ENCODE data around the gene FOXK2.
"Not testable (repeated sequence)": the region's sequence is repeated elsewhere in the genome, so short reads cannot be mapped to it uniquely, and the experiment has no call there.

Gene FOXK2

DNA sequence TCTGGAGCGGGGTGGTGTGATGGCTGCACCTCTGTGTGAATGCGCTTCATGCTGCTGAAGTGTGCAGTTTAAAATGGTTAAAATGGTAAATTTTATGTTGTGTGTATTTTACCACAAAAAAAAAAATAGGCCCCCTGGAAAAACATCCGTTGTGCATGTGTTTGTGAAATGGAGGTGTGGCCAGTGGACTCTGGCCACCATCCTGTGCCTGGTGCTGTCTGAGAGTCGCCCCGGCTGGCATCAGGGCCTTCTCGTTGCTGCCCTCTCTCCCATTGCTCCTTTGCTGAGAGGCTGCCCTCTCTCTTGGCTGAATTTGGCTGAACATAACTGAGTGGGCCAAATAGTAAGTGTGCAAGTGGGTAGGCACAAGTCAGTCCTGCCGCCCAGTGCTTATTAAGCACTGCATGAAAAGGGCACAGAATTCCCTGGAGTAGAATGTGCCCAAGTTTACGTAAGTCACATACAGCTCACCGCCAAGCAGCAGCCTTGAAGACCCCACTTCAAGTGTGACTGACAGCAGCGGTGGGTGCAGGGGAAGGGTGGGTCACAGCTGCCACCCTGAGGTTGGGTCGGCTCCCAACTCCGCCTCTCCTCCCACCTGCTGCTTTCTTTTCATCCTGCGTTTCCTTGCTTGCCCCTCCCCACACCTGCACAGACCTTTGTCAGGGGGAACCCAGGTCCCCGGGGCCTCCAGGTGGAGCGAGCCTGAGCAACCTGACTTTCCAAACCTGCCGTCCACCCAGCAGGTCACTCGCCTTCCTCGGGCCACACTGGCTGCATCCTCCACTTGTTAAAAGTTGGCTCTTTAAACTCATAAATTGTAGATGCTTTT lies 46.8 kb downstream of the FOXK2 start:
- DNase-seq, result no peak

DNA sequence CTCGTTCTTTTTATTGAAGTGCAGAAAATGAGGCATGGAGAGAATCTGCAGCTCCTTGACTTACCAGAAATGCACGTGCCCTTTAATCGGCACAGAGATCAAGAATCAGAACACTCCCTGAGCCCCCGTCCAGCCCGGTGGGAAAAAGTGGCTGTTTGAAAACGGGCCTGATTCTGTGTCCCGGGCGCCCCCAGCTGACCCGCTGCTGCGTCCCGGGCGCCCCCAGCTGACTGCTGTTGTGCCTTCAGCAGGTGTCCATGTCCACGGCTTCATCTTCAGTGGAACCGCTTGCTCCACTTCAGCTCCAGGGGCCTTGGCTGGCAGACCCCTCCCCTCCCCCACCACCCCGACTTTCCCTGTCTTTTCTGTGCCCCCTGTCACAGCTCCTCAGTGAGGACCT lies 47.8 kb downstream of the FOXK2 start:
- no peak for DNase-seq

DNA sequence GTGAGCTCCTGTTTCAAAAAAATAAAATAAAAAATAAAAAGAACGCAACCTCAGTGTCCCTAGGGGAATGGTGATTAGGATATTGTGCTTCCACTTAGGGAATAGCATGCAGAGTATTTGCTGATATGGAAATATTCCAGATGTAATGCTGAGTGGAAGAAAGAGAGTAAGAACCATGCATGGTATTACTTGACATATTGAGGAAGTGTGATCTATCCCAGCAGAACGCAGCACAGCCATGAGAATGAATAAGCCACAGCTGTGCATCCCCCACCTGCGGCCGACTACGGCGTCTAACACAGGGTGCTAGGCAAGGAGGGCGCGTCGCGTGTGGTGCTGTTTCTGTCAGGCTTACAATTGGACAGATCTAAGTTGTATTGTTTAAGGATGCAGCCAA lies 49.5 kb downstream of the FOXK2 start:
- DNase-seq, result no peak

DNA sequence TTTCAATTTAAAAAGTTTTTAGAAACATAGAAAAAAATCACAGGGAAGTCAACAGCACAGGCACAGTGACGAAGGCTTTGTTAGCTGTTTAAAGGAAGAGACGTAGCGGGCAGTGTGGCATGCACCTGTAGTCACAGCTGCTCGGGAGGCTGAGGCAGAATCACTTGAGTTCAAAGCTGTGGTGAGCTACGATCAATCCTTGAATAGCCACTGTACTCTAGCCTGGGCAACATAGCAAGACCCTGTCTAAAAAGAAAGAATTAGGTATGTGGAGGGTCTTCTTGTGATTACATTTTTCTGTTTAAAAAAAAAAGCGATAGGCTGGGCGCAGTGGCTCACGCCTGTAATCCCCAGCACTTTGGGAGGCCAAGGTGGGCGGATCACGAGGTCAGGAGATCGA lies 50.1 kb downstream of the FOXK2 start:
- no peak for DNase-seq

DNA sequence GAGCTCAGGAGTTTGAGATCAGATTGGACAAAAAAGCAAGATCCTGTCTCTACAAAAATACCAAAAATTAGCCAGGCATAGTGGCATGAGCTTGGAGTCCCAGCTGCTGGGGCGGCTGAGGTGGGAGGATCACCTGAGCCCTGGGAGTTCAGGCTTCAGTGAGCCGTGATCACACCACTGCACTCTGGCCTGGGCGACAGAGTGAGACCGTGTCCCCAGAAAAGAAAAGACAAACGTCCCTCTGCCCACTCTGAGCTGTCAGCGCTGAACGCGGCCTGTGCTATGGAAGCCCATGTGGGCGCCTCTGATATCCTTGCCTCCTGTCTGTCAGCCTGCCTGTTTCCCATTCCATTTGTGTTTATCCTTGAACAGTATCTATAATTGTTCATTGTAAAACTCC lies 50.7 kb downstream of the FOXK2 start:
- no peak for DNase-seq

DNA sequence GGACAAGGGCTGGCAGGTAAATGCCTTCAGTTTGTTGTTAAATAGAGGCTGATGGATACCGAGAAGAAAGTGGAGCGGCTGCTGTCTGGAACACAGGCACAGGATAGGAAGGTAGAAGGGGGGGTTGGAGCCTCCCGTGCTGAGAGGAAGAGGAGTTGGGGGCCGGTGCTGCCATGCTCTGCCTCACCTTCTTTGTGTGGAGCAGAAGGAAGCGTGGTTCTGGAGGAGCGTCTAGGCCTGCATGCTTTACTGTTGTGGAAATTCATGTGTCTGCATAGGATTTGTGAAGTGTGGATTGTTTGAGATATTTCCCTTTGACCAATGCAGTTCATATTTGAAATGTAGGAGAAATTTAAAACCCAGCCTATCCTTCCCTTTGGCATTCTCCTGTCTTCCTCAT lies 52.3 kb downstream of the FOXK2 start:
- no peak for DNase-seq

DNA sequence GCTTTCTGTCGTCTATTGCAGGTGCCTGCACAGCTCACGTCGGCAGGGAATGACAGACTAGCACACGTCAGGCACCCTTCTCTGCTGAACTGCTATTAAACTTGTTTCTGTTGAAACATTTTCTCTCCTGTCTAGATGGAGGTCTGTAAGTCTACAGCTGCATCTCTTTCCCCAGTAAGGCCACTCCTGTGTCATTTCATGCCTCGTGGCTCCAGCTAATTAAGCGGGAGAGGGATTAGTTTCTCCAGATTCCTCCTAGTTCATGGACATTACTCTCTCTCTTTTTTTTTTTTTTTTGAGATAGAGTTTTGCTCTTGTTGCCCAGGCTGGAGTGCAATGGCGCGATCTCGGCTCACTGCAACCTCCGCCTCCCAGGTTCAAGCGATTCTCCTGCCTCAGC lies 54.5 kb downstream of the FOXK2 start:
- no peak for DNase-seq

DNA sequence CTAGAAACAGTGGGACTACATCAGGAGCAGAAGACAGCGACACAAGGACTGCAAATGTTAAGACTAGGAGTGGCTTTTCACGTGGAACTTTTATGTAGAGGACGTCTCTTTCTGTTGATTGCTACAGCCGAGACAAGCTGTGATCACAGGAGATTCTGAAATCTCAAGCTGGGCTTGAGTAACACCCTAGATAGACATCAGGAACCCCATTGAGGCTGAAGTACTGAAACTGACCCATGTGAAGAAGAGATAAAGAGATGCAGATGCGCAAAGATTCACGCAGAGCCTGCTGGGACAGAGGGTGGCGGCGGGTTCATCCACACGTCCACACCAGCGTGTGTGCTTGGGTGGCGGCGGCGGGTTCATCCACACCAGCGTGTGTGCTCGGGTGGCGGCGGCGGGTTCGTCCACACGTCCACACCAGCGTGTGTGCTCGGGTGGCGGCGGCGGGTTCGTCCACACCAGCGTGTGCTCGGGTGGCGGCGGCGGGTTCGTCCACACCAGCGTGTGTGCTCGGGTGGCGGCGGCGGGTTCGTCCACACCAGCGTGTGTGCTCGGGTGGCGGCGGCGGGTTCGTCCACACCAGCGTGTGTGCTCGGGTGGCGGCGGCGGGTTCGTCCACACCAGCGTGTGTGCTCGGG lies 56.2 kb downstream of the FOXK2 start:
- DNase-seq, result not testable (repeated sequence)

DNA sequence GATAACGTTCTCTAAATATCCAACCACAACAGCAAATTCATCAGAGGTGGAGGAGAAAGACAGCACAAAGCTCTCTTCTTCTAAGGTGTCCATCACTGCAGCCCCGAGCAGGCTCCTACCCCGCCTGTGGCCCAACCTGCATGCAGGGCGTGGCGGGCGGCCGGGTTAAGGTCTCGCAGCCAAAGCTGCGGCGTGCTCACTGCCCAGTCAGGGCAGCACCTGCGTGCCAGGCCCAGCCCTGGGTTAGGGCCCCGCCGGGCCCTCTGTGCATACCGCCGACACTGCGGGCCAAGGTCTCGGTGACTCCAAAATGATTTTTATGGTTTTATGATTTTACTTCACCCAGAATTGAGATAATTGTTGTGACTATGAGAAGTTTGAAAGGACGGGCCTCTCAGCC lies 57.8 kb downstream of the FOXK2 start:
- DNase-seq, result no peak

DNA sequence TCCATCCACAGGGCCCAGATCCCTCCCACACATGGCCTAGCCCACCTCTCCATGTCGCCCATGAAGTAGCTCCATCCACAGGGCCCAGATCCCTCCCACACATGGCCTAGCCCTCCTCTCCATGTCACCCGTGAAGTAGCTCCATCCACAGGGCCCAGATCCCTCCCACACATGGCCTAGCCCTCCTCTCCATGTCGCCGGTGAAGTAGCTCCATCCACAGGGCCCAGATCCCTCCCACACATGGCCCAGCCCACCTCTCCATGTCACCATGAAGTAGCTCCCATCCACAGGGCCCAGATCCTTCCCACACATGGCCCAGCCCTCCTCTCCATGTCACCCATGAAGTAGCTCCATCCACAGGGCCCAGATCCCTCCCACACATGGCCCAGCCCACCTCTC lies 60.4 kb downstream of the FOXK2 start:
- DNase-seq, result not testable (repeated sequence)

DNA sequence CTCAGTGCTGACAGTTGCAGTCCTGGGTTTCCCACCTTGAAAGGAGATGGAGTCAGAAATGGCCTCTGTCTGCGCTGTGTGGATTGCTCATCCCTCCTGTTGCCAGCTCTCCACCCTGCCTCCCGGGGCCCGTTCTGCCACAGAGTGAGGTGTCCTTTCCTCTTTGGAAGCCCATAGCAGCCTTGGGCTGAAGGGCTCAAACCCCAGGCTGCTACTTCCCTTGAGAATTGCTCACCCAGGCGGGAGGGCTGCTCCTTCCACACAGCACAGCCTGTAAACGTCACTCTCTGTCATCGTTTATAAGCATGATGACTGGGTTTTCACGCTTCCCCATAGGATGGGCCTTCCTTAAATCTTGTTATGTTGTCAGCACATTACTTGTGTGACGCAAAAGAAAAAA lies 62.7 kb downstream of the FOXK2 start:
- DNase-seq, result no peak

DNA sequence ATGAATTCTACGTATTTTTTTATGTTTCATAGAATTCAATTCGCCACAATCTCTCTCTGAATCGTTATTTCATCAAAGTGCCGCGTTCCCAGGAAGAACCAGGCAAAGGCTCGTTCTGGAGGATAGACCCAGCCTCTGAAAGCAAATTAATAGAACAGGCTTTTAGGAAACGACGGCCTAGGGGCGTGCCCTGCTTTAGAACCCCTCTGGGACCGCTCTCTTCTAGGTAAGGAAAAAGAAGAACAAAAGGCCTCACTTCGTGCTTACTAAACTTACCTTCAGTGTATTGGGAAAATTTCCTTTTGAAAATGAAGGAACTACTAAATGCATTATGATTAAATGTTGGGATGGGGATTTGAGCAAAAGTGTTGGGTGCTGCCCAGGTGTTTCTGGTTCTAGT lies 63.2 kb downstream of the FOXK2 start:
- DNase-seq, result no peak

DNA sequence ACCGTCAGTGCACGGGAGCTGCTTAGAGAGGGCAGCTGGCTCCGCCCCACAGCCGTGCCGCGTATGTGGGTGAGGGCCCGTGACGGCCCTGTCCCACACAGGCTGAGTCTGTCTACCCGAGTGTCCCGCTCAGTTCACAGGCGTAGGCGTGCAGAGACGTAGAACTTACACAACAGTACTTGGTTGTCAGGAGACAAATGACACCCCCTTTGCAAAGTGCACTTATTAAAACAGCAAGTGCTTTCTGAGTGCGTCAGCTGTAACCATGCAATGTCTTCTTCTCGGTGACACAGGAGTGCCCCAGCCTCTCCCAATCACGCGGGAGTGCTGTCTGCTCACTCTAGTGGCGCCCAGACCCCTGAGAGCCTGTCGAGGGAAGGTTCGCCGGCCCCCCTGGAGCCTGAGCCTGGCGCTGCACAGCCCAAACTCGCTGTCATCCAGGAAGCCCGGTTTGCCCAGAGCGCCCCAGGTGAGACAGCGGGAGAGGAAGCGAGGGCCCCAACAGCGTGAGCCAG lies 64.2 kb downstream of the FOXK2 start:
- DNase-seq, result no peak

DNA sequence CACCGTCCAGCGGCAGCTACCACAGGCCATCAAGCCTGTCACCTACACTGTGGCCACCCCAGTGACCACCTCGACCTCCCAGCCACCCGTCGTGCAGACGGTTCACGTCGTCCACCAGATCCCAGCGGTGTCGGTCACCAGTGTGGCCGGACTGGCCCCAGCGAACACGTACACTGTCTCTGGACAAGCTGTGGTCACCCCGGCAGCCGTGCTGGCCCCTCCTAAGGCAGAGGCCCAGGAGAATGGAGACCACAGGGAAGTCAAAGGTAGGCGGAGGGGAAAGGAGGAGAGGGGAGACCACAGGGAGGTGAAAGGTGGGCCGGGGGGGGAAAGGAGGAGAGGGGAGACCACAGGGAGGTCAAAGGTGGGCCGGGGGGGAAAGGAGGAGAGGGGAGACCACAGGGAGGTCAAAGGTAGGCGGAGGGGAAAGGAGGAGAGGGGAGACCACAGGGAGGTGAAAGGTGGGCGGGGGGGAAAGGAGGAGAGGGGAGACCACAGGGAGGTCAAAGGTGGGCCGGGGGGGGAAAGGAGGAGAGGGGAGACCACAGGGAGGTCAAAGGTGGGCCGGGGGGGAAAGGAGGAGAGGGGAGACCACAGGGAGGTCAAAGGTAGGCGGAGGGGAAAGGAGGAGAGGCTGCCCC lies 66.5 kb downstream of the FOXK2 start:
- DNase-seq, result peak; percentile 41

DNA sequence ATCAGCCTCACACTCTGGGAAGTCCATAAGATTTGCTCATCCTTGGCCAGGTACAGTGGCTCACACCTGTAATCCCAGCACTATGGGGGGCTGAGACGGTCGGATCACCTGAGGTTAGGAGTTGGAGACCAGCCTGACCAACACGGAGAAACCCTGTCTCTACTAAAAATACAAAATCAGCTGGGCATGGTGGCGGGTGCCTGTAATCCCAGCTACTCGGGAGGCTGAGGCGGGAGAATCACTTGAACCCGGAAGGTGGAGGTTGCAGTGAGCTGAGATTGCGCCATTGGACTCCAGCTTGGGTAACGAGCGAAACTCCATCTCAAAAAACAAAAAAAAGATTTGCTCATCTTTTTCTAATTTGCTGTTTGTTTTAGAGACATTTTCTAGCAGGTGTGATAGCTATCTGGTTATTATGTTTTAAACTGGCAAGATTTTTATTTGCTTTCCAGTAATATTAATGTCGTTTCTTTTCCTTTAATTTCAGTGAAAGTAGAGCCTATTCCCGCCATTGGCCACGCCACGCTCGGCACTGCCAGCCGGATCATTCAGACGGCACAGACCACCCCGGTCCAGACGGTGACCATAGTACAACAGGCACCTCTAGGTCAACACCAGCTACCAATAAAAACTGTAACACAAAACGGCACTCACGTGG lies 67.2 kb downstream of the FOXK2 start:
- no peak for DNase-seq

DNA sequence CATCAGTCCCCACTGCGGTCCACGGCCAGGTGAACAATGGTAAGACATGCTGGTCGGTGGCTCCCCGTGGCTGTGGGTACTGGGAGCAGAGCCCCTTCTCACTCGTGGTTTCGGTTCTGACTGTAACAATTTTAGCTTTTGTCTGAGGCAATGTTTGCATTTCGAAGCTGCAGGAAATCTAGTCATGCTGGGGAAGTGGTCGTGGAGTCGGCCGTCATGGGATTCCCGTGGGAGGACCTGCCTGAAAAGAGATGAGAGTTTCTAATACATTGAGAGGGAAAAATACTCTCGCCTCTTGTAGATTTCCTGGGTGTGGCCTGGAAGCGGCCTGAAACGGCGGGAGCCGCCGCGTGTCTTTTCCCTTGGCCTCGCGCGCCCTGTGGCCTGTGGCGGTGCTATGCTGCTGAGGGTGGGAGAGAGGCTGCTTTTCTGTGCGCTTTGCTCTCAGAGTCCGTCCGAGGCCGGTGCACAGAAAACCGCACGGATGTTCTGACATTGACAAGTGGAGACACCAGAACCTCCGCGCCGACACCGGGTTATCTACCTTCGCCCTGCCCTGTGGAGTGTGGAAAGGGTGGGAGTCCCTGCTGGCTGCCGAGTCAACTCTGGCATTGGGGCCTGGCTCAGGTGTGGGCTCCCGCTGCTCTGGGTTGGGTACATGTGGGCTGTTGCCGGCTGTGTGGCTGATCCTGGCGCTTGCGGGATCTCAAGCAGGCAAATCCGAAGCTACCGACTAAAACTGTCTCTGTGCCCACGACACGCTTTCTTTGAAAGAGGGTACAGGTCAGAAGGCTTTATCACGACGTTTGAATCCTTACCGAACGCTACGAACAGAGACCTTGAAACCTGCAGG lies 67.9 kb downstream of the FOXK2 start:
- DNase-seq, result no peak

DNA sequence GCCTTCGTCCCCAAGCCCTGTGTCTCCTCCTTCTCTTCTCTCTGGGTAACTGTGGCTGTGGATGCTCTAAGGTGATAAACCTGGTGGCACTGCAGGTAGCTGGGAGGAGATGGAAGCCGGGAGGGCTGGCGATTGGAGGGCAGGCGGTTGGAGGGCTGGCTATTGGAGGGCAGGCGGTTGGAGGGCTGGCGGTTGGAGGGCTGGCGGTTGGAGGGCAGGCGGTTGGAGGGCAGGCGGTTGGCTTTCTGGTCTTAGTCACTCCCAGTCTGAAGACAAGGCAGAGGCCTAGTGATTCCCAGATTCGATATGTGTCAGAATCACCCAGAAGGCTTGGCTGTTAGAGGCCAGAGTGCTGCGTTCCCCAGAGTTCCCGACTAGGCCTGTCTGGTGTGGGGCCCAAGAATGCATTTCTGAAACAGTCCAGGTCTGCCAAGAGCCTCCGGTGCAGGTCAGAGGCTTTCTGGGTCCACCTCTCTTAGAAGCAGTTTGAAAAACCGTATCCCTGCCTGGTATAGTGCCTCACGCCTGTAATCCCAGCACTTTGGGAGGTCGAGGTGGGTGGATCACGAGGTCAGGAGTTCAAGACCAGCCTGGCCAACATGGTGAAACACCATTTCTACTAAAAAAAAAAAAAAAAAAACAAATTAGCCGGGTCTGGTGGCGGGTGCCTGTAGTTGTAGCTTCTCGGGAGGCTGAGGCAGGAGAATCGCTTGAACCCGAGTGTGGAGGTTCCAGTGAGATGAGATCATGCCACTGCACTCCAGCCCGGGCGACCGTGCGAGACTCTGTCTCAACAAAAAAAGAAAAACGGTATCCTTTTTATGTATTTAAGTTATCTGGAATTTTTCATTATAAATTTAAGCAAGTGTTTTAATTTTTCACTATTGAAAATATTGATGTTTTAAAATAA lies 69.0 kb downstream of the FOXK2 start:
- DNase-seq, result no peak

DNA sequence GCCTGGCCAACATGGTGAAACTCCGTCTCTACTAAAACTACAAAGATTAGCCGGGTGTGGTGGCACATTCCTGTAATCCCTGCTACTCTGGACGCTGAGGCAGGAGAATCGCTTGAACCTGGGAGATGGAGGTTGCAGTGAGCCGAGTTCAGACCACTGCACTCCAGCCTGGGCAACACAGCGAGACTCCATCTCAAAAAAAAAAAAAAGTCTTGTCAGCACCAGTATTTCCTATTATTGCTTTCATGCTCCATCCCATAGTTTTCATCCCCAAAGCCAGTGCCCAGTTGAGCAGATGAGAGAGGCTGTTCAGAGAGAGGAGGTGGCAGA lies 70.3 kb downstream of the FOXK2 start:
- DNase-seq, result no peak

DNA sequence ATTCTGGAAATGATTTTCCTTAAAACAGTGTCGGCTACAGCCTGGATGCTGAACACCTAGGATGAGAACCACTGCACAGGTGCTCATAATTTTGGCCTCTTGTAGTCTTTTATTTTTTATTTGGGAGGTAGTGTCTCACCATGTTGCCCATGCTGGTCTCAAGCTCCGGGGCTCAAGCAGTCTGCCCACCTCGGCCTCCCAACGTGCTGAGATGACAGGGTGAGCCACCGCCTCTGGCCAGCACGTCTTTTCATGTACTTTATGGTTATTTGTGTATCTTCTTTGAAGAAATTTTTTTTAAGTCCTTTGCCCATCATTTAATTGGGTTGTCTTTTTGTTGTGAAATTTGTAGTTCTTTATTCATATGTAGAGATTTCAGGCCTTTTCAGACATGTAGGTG lies 70.7 kb downstream of the FOXK2 start:
- DNase-seq, result no peak

DNA sequence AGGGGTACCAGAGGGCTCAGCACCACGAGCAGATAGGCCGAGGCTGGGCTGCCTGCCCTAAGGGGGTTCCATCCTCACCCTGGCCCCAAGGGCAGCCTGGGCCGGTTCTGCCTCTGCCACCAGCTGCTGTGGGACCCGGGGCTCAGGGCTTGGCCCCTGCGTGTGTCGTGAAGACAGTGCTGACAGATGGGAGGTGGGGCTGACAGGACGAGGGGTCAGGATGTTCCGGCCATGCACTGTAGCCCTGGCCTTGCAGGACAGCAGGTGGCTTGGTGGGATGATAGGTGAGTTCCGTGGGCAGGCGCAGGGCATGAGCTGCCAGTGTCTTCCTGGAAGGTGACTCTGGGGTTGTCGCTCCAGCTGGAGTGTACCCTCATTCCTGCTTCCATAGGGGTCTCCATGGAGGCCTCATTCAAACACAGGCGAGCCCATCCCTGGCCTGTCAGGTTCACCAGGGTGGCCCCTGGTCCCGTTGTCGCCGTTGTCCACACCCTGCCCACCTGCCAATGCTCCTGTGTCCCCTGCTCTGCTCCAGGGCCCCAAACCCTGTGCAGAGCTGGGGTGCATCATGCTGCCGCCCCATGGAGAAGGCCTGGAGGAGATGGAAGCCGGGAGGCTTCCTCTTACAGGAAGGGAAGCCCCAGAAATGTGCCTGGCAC lies 71.5 kb downstream of the FOXK2 start:
- no peak for DNase-seq

DNA sequence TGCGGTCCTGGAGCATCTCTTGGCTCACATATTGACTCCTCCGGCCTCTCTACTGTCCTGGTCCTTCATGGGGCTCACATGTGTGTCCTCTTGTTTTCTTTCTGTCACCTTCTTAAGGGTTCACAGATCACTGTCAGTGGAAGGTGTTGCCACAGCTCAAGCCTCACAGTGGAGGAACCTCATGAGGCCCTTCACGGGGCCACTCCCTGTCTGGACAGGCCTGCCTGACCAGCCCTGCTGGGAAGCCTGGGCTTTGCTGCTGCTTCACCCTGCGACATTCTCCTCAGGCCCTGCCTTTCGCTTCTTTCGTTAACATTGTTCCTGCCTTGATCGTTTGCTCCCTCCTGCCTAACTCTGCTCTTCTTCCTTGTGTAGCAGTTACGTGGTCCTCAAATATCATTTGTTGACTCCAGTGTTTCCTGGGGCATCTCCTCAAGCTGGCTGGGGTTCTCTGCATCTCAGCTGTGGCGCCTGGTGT lies 72.8 kb downstream of the FOXK2 start:
- DNase-seq, result no peak
